Upper lobe of left lung (tissue), 6 donors: ENCODE measurements around the gene MACIR. TPM values are rescaled to one million over a fixed set of nuclear protein-coding genes. Genes with fewer than 3 reads are reported as not detected.

Source experiments
- ATAC-seq, 2 donors: fragments of 200-7000 bp; cut with Tn5 transposase; one replicate each; pipeline ENCODE4 v1.9.1; 2022; ENCODE audit warnings: mild to moderate bottlenecking in 2 of 2, moderate library complexity in 2 of 2; ENCODE audit not compliant: low FRiP score in 2 of 2
- DNase-seq, 2 donors: peaks; one replicate each; pipeline ENCODE4 v3.0.0-alpha.2; 2019 to 2020
- H3K27ac ChIP-seq, 4 donors: fragments of 200-600 bp; sonication (generic); one replicate each; pipeline ENCODE4 v1.5.1; 2016 to 2019
- H3K27me3 ChIP-seq, 4 donors: fragments of 200-600 bp; sonication (generic); one replicate each; pipeline ENCODE4 v1.5.1; 2017 to 2019
- H3K36me3 ChIP-seq, 4 donors: fragments of 200-600 bp; sonication (generic); one replicate each; pipeline ENCODE4 v1.5.1; 2016 to 2019
- H3K4me1 ChIP-seq, 4 donors: fragments of 200-600 bp; sonication (generic); one replicate each; pipeline ENCODE4 v1.5.1; 2018 to 2019
- H3K4me3 ChIP-seq, 4 donors: fragments of 200-600 bp; sonication (generic); one replicate each; pipeline ENCODE4 v1.5.1; 2017 to 2019; ENCODE audit warnings: mild to moderate bottlenecking in 2 of 4, moderate library complexity in 1 of 4
- H3K9me3 ChIP-seq, 4 donors: fragments of 200-600 bp; sonication (generic); one replicate each; pipeline ENCODE4 v1.5.1; 2018 to 2019
- CTCF ChIP-seq, 6 experiments: fragments of 450-650 bp in 4 of 6; fragments of 200-600 bp in 2 of 6; sonication (generic) in 2 of 6; IDR thresholded peaks; one replicate each; pipeline ENCODE4 v1.5.1; 2016 to 2019; ENCODE audit warnings: antibody characterized with exemption in 6 of 6
- EP300 ChIP-seq, 4 donors: sonication (generic); formaldehyde crosslinking; IDR thresholded peaks; one replicate each; pipeline ENCODE4 v1.5.1; 2017; ENCODE audit warnings: antibody characterized with exemption in 4 of 4, control low read depth in 2 of 4
- POLR2A ChIP-seq, 4 donors: fragments of 450-650 bp; IDR thresholded peaks; one replicate each; pipeline ENCODE4 v1.5.1; 2016 to 2017; ENCODE audit warnings: antibody characterized with exemption in 4 of 4, mild to moderate bottlenecking in 2 of 4
- POLR2AphosphoS5 ChIP-seq, 2 donors: sonication (generic); formaldehyde crosslinking; IDR thresholded peaks; one replicate each; pipeline ENCODE4 v1.5.1; 2017; ENCODE audit warnings: antibody characterized with exemption in 2 of 2
- WGBS, 2 donors: methylation state at CpG; one replicate each; pipeline ENCODE4 v1.1.5; 2017 to 2018; 5-methylcytosine and 5-hydroxymethylcytosine counted together
- total RNA-seq, 6 donors: library from RNA; depleted of rRNA in 4 of 6; stranded (reverse); fragments of >200 nt in 4 of 6; gene quantifications; one replicate each; pipeline versions ENCODE4 v1.1.0 to v1.2.1, GENCODE V29; 2016 to 2021
- donor health status: DM: no; HTN: no; CAD: no; lungs with moderate emphysema.
- donor health status: DM: no; HTN: yes; CAD: no; lungs with severe emphysema.

MACIR gene
- total RNA-seq, 6 donors from 2014 or later, result 2.6 to 12.5 (median 6.8) TPM

GRCh38 chr5:103228588-103228987 lies 30.0 kb upstream of the MACIR start:
- DNase-seq (no peak), ATAC-seq (no peak)
- Histone ChIP-seq H3K4me3 (no peak overlapping the region), H3K27ac (no peak overlapping the region), H3K27me3 (no peaks in the 10 kb centered on the region), H3K4me1 (peaks cover 0 to 4% (median 0%) of the 10 kb centered on the region in 4 donors), H3K36me3 (no peaks in the 10 kb centered on the region), H3K9me3 (no peaks in the 10 kb centered on the region)
- 75 to 78% methylated on average over 1 of the region's 1 CpG for WGBS, 2 donors
- no peak for TF ChIP-seq CTCF (IDR thresholded peaks at IDR 0.05)
- no peak for TF ChIP-seq POLR2A (IDR thresholded peaks at IDR 0.05)
- no peak for TF ChIP-seq EP300 (IDR thresholded peaks at IDR 0.05)
- TF ChIP-seq POLR2AphosphoS5 (IDR thresholded peaks at IDR 0.05), result no peak

GRCh38 chr5:103232393-103232999 lies 26.1 kb upstream of the MACIR start:
- ATAC-seq (peak in 1 of 2 donors; percentile 86), DNase-seq (peak in 1 of 2 donors; percentile 34)
- H3K27me3 ChIP-seq, result no peaks in the 10 kb centered on the region
- no peaks in the 10 kb centered on the region for H3K9me3 ChIP-seq
- H3K4me1 ChIP-seq, result no peaks in the 10 kb centered on the region
- no peak overlapping the region for H3K27ac ChIP-seq
- no peak for TF ChIP-seq POLR2A (IDR thresholded peaks at IDR 0.05)
- TF ChIP-seq CTCF (IDR thresholded peaks at IDR 0.05), result peak; percentile 38 to 84 (median 75)
- no peak for TF ChIP-seq EP300 (IDR thresholded peaks at IDR 0.05)
- WGBS, 2 donors, result 77% methylated on average over 7 of the region's 7 CpGs
- no peaks in the 10 kb centered on the region for H3K36me3 ChIP-seq
- H3K4me3 ChIP-seq, result no peak overlapping the region

GRCh38 chr5:103234239-103234975 lies 24.2 kb upstream of the MACIR start:
- no peaks in the 10 kb centered on the region for H3K27me3 ChIP-seq
- DNase-seq (no peak), ATAC-seq (no peak)
- 83 to 85% methylated on average over 4 of the region's 4 CpGs for WGBS, 2 donors
- no peaks in the 10 kb centered on the region for H3K9me3 ChIP-seq
- H3K27ac ChIP-seq, result no peak overlapping the region
- H3K4me3 ChIP-seq, result no peak overlapping the region
- H3K4me1 ChIP-seq, result no peaks in the 10 kb centered on the region
- TF ChIP-seq CTCF (IDR thresholded peaks at IDR 0.05), result no peak
- no peak for TF ChIP-seq EP300 (IDR thresholded peaks at IDR 0.05)
- no peak for TF ChIP-seq POLR2AphosphoS5 (IDR thresholded peaks at IDR 0.05)
- TF ChIP-seq POLR2A (IDR thresholded peaks at IDR 0.05), result no peak
- H3K36me3 ChIP-seq, result no peaks in the 10 kb centered on the region

GRCh38 chr5:103235891-103236290 lies 22.7 kb upstream of the MACIR start:
- WGBS, 2 donors, result 77 to 81% methylated on average over 1 of the region's 1 CpG
- ATAC-seq, result no peak
- Histone ChIP-seq H3K4me3 (no peak overlapping the region), H3K27ac (no peak overlapping the region), H3K4me1 (no peaks in the 10 kb centered on the region), H3K36me3 (no peaks in the 10 kb centered on the region), H3K27me3 (no peaks in the 10 kb centered on the region), H3K9me3 (no peaks in the 10 kb centered on the region)
- DNase-seq, result no peak
- TF ChIP-seq EP300 (IDR thresholded peaks at IDR 0.05), result no peak
- no peak for TF ChIP-seq POLR2A (IDR thresholded peaks at IDR 0.05)
- TF ChIP-seq POLR2AphosphoS5 (IDR thresholded peaks at IDR 0.05), result no peak
- TF ChIP-seq CTCF (IDR thresholded peaks at IDR 0.05), result no peak
